PFSK-1 (cell line): ENCODE data around the gene LPCAT1.

Experiments used
- FOXP2 ChIP-seq: optimal IDR thresholded peaks from 2 replicates; pipeline ENCODE3; 2011; ENCODE audit warnings: borderline replicate concordance, control low read depth, inconsistent platforms; ENCODE audit not compliant: insufficient read depth; ENCODE audit errors: extremely low read length, extremely low read depth
- POLR2AphosphoS5 ChIP-seq: IDR thresholded peaks from 2 replicates; pipeline ENCODE4 v1.6.1; 2012; ENCODE audit warnings: low read depth, mild to moderate bottlenecking, control low read depth, low read length, moderate library complexity
- SIN3A ChIP-seq: IDR thresholded peaks from 2 replicates; pipeline ENCODE4 v1.6.1; 2012; ENCODE audit warnings: mild to moderate bottlenecking, low read length, moderate library complexity, borderline replicate concordance; ENCODE audit not compliant: insufficient read depth
- TAF1 ChIP-seq: IDR thresholded peaks from 2 replicates; pipeline ENCODE4 v1.6.1; 2012; ENCODE audit warnings: low read length, control low read depth, borderline replicate concordance; ENCODE audit not compliant: insufficient read depth
- TF ChIP-seq, protein P1 (sequence below), 2 experiments: IDR thresholded peaks; 2 replicates each; pipeline versions ENCODE4 v1.6.1 to v1.8.0; 2011 to 2012; ENCODE audit warnings: low read depth in 2 of 2, low read length in 2 of 2, control low read depth in 1 of 2, inconsistent platforms in 1 of 2, mild to moderate bottlenecking in 1 of 2, moderate library complexity in 1 of 2; ENCODE audit not compliant: insufficient read depth in 1 of 2

DNA sequence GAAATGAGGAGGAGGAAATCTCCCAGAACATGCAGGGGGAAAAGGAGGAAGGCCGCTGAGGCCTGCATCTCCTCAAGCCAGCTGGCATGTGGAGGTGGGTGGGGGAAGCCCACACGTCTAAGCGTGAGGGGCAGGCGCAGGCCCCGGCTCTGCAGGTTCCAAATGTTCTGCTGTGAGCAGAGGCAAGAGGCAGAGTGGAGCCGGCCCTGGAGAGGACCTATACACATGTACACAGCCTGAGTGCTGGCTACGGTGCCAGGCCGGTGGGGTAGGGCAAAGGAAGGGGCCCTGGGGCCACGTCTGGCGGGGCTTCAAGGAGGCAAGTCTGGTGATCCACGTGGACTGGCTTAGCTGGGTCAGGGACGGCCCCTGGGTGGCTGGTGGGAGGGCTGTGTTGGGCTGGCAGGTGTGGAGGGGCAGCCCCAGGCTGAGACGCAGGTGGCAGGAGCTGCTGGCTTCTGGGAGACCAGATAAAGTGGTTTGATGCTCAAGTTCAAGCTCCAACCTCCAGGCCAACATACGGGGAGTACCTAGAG is 26.4 kb downstream of the LPCAT1 start:
- TF ChIP-seq, protein P1, sequence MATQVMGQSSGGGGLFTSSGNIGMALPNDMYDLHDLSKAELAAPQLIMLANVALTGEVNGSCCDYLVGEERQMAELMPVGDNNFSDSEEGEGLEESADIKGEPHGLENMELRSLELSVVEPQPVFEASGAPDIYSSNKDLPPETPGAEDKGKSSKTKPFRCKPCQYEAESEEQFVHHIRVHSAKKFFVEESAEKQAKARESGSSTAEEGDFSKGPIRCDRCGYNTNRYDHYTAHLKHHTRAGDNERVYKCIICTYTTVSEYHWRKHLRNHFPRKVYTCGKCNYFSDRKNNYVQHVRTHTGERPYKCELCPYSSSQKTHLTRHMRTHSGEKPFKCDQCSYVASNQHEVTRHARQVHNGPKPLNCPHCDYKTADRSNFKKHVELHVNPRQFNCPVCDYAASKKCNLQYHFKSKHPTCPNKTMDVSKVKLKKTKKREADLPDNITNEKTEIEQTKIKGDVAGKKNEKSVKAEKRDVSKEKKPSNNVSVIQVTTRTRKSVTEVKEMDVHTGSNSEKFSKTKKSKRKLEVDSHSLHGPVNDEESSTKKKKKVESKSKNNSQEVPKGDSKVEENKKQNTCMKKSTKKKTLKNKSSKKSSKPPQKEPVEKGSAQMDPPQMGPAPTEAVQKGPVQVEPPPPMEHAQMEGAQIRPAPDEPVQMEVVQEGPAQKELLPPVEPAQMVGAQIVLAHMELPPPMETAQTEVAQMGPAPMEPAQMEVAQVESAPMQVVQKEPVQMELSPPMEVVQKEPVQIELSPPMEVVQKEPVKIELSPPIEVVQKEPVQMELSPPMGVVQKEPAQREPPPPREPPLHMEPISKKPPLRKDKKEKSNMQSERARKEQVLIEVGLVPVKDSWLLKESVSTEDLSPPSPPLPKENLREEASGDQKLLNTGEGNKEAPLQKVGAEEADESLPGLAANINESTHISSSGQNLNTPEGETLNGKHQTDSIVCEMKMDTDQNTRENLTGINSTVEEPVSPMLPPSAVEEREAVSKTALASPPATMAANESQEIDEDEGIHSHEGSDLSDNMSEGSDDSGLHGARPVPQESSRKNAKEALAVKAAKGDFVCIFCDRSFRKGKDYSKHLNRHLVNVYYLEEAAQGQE (IDR thresholded peaks at IDR 0.05; ENCODE audit: insufficient read depth in 1 of 2, low read depth in 2 of 2, low read length in 2 of 2): no peak
- TF ChIP-seq TAF1 (no peak), POLR2AphosphoS5 (no peak), SIN3A (no peak), FOXP2 (no peak)
